SH-SY5Y (cell line): ENCODE measurements around the gene NOVA2.

Experiments used
- GATA2 ChIP-seq: IDR thresholded peaks from 2 replicates; pipeline ENCODE4 v1.6.1; 2011; ENCODE audit warnings: mild to moderate bottlenecking, low read depth, low read length
- GATA3 ChIP-seq: IDR thresholded peaks from 2 replicates; pipeline ENCODE4 v1.6.1; 2011; ENCODE audit warnings: low read depth, mild to moderate bottlenecking, low read length, moderate library complexity

DNA sequence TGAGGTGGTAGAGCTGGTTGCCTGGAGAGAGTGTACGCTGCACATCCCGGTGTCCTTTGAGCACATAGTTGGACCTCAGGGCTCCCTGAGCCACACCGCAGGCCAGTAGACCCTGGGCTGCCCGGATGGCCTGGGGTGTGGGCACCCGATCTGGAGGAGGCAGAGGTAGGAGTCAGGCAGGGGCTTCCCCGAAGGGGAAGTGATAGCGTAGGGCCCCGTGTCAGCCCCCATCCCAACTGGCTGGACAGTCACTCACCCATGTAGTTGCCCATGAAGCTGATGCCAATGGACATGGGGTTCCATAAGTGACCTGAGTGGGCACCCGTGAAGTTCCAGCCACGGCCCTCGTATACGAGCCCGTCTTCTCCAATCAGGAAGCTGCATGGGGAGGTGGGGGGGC lies 45.6 kb upstream of the NOVA2 start:
- TF ChIP-seq GATA2 (no peak), GATA3 (no peak)
